SK-N-MC (cell line): Measurements from ENCODE around the gene ARL5B.

ENCODE experiments used
- EZH2 ChIP-seq: fragments of 200-600 bp; sonication (generic); IDR thresholded peaks from one replicate; pipeline ENCODE4 v1.6.1; 2017; ENCODE audit warnings: antibody characterized with exemption
- FOXP2 ChIP-seq: optimal IDR thresholded peaks from 2 replicates; pipeline ENCODE3; 2011; ENCODE audit warnings: mild to moderate bottlenecking, moderate library complexity; ENCODE audit not compliant: insufficient read depth; ENCODE audit errors: extremely low read length, control extremely low read depth
- POLR2AphosphoS5 ChIP-seq: IDR thresholded peaks from 2 replicates; pipeline ENCODE4 v1.6.1; 2012; ENCODE audit warnings: mild to moderate bottlenecking, low read depth, low read length, borderline replicate concordance

DNA sequence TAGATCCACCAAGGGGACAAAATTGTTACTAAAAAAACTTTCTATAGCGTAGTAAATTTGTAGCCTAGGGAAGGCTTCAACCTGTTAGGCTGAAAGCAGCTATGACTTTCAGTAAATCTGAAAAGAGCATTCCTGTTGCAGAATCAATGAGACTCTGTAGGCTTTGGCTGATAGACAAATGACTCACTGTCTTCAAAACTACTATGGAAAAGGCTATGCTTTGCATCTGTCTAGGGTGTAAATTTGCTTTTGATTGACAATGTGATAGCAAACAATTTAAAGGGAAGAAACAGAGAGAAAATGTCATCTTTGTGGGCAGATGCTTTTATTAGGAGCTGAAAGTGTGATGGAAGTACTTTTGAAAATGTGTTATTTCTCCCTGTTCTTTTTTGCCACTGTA lies 60.6 kb downstream of the ARL5B start:
- no peak for TF ChIP-seq FOXP2
- no peak for TF ChIP-seq EZH2
- TF ChIP-seq POLR2AphosphoS5, result no peak
